ENCODE data around the gene TPP2.
A peak's percentile ranks its signal among the peaks of the same experiment; 100 is the strongest.

TPP2 gene

DNA sequence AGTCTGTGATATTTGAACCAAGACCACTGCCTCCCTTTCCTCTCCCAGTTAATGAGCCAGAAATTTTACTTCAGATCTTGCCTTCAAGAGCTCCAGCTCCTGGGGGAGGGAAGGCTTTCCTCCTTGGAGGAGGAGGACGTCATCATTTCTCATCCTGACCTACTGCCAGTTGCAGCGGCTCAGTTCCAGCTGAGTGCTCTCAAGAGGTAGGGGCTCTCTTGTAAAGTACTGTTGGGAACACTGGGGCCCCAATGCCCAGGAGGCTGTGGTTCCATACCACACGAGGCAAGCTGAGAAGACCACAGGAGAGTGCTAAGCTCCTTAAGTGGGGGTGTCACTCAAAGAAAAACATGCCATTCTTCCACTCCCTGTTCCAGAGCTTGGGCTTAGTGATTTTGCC is 61.9 kb downstream of the TPP2 start:
- DNase-seq: no peak

DNA sequence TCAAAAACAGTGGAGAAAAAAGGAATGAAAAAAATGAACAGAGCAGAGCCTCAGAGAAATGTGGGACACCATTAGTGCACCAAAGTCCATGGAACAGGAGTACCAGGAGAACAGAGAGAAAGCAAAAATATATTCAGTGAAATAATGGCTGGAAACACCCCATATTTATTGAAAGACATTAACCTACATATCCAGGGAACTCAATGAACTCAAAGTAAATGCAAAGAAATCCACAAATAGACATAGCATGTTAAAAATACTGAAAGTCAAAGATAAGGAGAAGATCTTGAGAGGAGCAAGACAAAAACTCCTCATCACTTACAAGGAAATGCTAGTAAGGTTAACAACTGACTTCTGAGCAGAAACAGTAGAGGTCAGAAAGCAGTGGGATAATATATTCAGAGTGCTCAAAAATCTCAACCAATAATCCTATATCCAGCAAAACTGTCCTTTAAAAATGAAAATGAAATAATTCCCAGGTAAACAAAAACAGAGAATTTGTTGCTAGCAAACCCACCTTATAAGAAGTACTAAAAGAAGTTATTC is 62.5 kb downstream of the TPP2 start:
- no peak for DNase-seq

DNA sequence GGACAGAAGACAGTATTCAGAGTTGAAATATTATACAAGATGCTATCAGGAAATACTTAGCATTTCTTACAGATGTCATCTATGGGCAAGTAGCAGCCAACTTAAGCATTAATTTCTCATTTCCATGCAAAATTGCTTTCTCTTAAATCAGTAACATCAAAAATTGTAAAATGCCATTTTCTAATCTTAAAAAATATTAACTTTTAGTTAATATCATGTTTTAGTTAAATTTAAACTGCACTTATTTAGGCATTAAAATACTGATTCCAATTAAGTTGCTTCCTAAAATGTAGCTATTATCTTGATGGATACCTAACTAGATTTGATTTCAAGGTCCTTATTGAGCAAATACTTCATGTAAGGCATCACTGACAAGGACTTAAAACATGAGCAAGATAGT is 70.2 kb downstream of the TPP2 start:
- DNase-seq: no peak

DNA sequence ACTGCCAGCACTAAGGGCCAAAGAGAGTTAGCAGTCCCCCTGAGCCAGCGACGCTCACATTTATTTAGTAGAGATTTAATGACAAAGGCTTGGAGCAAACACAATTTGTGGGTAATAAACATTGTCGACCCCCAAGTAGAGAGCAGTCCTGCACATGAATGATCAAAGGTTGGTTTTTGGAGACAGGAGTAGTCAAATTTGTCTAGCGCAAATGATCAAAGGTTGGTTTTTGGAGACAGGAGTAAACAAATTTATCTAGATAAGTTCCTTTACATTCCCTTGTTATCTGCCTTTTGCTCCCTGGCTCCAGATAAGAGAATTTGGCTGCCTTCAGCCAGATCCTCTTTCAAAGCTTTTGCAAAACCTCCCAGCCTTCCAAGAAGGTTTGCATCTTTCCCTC is 71.1 kb downstream of the TPP2 start:
- no peak for DNase-seq

DNA sequence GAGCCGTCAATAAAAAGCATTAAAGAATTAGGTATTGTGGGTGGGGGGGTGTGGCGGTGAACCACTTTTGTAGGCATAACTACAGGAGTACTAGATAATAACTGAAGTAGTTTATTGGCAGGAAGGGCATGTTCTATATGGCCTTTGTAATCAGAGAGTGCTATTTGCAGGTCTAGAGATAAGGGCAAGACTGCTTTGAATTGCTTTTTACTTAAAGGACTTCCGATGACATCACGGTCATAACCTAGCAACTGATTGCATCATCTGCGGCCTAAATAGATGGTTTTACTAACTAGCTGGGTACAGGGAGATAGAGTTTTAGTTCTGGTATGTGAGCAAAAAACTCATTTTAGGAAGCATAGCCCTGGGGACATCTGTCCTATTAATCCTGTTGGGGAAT is 73.3 kb downstream of the TPP2 start:
- DNase-seq: no peak

DNA sequence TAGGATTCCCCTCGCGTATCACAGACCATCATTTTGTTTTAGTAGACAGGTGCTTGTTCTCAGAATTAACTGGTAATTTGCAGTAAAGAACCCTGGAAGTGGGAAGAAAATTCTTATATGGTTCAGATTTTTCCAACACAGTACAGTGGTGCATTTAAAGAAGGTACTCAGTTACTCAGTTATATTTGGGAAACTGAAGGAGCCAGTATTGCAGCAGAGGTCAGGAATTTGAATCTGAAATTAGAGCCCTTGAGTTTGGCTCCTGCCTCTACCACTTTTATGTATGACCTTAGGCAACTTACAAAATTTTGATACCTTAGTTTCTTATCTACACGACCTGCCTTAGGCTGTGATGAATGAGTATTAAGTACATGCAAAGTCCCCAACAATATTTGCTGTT is 78.3 kb downstream of the TPP2 start:
- no peak for DNase-seq

DNA sequence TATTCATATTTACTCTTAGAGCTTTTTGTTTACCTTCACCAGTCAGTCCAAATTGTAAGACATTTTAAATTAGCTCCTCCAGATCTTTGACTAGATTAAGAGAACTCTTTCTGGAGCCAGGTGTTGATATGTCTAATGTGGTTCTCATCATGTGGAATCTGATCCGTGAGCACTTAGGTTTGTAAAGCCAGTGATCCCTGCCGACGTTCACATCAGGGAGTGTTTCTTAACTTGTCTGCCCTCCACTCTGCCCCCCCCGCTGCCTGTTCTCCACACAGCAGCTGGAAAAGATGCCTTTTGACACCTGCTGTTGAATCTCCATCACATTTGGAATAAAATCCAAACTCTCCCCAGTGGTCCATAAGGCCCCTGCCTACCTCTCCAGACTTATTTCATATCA is 80.3 kb downstream of the TPP2 start:
- DNase-seq: no peak

DNA sequence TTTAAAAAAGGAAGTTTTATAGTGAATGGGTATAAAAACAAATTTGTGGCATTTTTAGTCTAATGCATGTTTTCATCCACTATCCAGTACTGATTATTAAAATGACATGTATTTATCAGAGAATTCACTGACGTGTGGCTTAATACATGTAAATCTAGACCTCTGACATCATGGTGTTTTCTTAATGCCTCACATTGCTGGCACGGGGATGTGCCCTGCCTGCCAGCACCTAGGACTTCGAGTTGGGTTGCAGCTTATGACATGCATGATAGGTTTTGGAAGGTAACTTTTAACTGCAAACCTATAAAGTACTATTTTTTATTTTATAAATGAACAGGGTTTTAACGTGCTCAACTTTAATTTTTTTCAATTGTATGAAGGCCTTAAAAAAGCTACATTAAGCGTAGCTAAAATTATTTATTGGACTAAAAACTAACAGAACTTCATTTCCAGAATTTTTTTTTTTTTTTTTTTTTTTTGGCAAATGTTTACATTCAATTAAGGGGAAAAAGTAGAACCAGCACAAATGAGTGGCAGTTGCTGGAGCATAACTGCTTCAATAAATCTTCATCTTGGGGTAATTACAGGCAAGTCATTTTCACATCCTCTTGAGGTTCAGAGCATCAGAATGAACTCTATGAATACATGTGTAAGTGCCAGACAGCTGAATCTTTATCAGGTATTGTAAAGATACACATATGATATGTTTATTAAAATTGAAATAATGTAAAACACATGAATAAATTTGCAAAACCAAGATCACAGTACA is 81.7 kb downstream of the TPP2 start:
- DNase-seq: no peak

DNA sequence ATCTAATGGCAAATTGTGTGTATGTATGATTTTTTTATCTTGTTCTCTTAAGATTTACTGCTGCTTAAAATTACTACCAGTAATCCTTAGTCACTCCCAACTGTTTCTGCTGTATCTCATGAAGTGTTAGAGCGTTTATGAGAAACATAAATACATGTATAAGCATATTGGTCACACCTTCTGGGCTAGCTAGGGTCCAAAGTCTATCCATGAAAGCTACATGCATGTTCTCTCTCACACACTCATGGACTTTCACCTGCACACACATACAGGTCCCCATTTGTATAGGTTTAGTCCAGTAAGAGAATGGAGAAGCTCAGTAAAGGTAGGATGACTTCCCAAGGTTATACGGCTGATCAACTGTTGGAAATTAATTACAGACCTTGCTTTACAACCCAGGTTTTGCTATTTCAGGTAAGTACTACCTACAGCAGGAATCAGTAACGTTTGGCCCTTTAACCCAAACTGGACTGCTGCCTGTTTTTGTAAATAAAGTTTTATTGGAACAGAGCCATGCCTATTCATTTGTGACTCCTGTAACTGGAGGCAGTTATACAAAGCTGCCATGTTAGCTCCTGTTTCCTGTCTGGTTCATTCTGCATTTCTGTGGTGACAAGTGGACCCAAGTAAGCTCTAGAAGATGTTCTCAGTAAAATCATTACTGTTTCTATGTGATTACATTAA is 82.8 kb downstream of the TPP2 start:
- no peak for DNase-seq

DNA sequence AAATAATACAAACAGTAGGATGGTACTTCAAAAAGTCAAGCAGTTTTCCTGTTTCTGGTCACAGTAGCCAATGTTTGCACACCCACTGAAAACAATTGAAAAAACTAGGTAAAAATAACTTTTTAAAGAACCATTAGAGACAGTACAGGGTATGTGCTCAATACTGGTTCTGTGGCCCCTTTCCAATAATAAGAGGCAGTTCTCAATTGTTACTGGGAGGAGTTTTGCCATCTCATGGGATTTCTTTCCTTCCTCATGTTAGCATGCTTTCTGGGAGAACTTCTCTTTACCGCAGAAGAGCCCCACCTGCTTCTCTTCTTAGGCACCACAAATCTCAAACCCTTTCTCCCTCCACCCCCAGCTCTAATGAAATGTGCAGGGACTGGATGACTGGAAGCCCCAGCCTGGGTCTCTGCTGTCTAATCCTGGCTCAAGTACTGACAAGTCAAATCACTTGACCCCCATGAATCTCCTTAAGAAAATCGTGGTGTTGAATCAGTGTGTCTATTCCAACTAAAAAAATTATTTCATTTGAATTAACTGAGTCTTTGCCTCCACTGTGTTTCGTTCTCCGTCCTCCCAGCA is 83.4 kb downstream of the TPP2 start:
- DNase-seq: no peak

DNA sequence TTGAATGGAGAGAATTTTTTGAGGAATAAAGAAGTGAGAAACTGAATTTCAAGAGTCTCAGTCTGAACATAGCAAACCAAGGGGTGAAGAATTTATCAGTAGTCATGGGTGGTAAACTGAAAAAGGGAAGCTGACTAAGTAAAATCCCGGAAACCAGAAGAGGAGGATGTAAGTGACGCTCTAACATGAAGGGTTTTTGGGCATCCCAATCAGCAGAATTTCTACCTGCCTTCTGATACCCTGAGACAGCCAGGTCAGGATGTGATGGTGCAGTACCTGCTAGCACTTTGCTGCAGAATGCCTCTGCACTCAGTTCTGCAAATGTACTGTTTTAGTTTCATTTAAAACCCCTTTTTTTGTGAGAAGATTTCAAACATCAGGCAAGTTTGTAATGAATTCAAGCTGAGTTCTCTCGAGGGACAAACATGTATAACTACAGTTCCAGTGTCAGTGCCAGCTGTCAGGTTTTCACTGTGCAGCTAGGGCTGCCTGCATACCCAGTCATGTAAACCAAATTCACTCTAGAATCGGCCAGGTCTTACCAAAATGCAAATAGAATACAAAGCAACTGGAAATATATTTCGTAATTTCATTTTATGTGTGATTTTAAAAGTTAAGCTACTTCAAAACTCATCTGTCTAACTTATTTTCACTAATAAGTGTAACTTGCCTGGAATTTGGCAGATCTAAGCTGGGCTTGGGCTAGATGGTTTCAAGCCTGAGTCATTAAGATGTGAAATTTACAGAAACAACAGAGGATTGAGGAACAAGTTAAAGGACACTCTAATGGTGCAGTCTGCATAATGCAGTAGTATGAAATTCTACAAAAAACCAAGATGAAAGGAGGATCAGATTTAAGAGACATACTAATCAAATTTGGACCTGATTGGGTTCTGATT is 84.3 kb downstream of the TPP2 start:
- DNase-seq: peak in 1 of 2 donors; percentile 14

DNA sequence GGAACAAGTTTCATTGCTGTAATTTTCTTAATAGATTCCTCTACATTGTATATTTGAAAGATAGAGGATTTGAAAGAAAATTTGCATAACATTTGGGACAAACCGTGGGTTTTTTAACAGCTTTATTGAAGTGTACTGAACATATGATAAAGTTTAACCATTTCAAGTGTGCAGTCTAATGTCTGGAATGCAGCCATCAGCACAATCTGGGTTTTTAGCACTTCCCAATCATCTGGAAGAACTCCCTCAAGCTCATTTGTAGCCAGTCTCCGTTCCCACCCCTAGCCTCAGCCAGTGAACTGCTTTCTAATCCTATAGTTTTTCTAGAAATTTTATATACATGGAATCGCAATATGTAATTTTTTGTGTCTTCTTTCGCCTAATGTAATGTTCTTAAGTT is 85.4 kb downstream of the TPP2 start:
- no peak for DNase-seq

DNA sequence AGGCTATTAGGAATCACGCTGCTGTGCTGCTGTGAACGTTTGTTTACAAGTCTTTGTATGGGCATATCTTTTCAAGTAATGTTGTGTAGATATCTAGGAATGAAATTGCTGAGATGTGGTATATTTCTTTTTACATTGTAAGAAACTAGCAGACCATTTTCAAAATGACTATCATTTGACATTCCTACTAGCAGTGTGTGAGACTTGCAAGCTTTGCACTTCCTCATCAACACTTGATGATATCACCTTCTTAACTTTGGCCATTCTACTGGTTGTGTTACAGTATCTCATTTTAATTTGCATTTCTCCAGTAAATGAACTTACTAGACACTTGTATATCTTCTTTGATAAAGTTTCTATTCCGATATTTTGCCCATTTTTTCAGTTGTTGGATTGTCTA is 85.9 kb downstream of the TPP2 start:
- DNase-seq: no peak

DNA sequence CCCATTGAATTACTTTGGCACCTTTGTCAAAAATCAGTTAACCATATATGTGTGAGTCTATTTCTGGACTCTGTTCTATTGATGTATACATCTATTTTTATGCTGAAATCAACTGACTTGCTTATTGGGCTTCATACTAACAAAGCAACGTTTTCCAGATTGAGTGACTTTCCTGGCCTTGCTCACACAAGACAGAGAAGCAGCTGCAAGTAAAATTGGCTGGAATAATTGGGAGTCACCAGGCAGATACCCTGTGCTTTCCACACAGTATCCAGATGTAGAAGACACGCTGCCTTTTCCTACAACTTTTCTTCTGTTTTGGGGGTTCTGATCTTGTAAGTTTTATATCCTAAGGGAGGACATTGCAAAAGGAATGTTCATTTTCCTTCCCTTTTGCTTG is 86.9 kb downstream of the TPP2 start:
- DNase-seq: no peak

DNA sequence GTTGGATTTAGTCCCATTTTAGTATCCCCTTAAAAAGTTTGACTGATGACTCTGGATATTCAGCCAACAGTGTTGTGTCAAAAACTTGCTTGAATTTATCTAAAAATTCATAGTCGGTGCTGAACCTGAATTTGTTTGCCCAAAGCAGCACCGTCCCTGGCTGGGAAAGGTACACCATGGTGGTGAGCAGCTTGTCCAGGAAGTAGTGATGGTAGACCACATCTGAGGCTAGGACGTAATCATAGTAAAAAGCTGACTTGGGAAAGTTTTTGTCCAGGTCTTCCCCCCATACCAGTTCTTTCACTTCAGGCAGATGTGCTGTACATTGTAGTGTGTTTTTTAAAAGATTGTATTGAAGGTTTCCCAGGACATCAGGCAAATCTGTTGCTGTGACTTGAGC is 89.2 kb downstream of the TPP2 start:
- no peak for DNase-seq

DNA sequence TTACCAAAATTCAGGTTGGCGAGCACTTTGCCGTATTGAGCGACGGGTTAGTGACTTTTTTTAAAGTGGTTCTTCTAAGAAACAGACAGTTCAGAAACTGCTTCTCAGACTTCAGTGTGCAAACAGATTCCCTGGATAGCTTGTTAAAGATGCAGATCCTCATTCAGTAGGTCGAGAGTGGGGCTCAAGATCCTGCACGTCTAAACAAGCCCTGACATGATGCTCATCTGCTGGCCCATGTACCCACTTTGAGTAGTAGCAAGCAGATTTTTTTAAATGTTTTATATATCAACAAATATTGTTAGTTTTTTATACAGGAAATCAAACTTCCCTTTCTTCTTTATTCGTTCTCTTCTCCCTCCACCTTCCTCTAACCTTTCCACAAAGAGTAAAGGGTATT is 90.7 kb downstream of the TPP2 start:
- no peak for DNase-seq

DNA sequence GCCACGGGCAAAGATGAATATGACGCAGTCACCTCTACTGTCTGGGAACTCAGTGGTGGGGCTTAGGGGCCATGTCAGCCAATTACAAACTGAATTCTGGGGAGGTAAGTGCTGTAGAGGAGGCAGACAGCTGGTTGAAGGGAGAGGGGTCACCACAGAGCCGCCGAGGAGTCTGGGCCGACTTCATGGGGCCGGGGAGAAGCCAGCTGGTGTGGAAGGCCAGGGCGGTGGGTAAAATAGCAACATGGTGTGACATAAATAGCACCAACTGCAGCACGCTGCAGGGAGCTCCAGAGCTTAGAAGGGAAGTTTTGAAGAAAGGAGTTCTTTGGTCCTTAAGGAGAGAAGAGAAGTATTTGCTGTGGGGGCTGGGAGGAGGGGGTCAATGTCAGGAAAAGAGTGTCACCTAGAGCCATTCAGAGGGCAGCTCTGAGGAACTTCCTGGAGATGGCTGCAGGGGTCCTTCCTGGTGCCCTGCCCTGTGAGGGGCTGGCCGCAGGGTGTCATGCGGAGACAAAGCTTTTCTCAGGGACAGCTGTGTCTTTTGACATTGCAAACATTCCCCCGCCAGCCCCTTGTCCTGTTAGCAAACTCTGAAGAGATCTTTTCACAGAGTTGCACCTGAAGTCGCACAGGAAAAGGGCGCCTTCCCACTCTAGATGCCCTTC is 91.7 kb downstream of the TPP2 start:
- no peak for DNase-seq

DNA sequence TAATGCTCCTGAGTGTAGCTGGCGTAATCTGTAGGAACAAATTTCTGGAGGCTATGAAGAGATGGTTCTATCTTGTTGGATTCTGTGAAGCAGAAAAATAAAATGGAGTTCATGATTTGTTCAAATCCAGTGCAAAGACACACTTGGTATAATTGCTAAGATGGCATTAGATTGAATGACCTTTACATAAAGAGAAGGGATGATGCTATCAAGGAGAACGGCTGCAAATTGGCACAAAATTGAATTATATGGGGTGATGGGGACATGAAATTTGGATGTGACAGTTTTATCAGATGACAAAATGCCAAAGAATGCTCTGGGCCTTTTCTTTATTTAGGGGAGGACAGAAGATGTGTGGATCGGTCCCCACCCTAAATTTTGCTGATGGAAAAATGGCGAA is 94.1 kb downstream of the TPP2 start:
- no peak for DNase-seq

DNA sequence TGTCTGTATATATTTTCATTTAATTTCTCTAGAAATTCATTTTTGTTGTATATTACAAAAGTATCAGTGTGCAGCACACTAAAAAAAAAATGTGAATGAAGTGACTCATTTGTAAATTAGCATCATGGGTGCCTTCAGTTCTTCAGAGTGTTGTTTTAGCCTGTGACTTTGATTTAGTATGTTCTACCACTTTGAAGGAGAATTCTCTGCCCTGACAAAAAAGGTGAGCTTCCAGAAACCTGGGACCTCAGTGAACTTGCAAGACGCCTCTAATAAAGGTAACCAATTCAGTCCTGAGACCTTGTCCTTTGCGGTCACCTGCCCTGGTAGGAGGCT is 95.7 kb downstream of the TPP2 start:
- DNase-seq: no peak

DNA sequence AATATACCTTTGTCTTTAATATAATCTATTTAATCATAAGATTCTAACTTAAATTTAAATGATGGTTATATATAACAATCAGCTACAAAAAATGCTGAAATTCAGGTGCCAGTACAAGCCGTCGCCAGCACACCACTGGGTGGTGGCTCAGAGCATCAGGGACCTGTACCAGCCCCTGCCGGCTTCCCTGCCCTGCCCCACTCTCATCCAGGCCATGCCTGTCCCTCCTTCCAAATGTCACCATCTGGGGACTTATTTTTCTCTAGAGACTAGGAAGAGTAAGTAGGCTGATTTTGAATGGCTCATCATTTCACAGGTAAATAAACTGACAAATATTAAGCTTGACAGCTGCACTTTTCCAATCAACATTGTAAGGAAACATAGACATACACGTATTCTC is 96.5 kb downstream of the TPP2 start:
- DNase-seq: no peak

DNA sequence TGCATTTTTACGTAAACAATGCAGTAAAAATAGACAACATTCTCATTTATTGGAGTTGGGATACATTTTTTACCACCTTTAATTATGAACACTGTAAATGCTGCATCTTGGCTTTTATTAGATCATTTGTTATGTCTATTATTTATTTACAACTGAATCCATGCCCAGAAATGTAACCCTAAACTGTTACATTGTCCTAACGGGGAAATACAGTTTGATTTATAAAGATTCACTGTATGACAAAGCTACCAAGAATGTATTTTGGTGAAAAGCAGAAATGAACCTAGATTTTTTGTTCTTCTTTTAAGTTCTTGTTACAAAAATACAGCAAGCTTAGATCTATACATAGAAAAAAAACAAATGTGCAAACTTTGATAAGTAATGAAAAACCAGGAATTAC is 97.0 kb downstream of the TPP2 start:
- no peak for DNase-seq

DNA sequence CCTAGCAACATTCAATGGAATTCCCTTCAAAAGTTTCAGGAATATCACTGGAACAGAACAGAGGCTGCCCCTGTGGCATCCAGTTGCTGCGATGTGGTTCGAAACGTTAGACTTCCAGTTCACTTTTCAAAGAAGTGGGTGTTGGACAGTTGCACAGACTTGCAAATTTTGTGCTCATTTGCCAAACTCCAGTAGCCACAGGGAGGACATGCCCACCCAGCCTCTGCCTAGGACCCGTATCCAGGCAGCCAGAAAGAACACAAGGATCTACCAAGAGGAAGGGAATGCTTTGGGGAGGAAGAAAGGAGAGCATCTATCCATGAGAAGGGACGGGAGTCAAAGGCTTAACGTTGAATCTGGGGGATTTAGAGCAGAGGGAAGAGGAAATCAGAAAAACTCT is 98.2 kb downstream of the TPP2 start, which contains the start of gene METTL21C:
METTL21C (minus strand) TSS at position 108 of the 400 bp plus-strand sequence. CDS start 546 bp downstream, outside the sequence.
- DNase-seq: no peak

DNA sequence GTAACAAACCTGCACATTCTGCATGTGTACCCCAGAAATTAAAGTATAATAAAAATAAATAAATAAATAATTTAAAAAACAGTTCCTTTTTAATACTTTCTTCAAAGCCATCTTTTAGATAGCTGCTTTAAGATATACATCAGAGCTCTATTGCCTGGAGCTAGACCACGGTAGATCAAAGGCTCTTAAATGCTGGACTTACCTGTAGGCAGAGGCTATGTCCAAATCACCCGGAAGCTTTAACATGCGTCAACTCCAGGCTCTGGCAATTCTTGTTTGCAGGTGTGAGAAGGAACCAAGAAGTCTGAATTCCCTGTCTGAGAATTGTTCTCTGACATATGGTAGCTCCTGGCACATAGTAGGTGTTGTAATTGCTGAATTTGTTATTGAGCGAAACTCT is 99.7 kb downstream of the TPP2 start:
- no peak for DNase-seq
